ENCODE results near the gene TARS2. TPM values are rescaled to one million over a fixed set of nuclear protein-coding genes. Genes with fewer than 3 reads are reported as not detected.

Gene TARS2
- polyA plus RNA-seq, 1 experiment = 17.7 TPM

GRCh38 chr1:150484431-150484830 lies 2.8 kb upstream of the TARS2 start:
- TF ChIP-seq CTCF (IDR thresholded peaks at IDR 0.05; ENCODE audit: insufficient read depth, low read depth, low read length) = no peak
- Histone ChIP-seq H3K27me3 (ENCODE audit: control insufficient read depth, insufficient read depth, low read length) (no peaks in the 10 kb centered on the region), H3K4me3 (ENCODE audit: low read depth, low read length) (no peak overlapping the region), H3K36me3 (ENCODE audit: control insufficient read depth, insufficient read depth, low read length) (no peaks in the 10 kb centered on the region)
- ChIA-PET POLR2A (no interaction called here), CTCF (interaction anchor here (0.9 to 4.1 kb wide), 6 partner anchors 10 to 328 kb away, joined by 3 to 23 read pairs (median 4); no protein-coding TSS in a partner anchor)
- no peak for DNase-seq (ENCODE audit: low read depth)

DNA sequence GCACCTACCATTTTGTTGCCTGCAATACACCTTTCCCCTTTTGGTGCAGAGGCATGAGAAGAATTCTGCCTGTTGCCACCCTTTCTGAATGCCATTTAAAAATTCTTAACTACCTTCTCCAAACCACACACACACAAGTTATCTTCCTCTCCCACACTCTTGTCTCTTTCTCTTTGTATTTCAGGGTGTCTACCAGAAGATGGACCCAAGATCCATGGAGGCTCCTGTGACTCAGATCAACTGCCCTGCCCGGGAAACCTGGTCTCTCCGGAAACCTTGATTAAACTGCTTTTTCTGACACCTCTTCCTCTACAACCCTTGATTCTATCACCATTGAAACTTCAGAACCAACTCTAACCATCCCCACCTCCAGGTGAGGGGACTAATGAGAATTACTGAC lies 2.4 kb upstream of the TARS2 start:
- Histone ChIP-seq H3K4me3 (ENCODE audit: low read depth, low read length) (no peak overlapping the region), H3K27me3 (ENCODE audit: control insufficient read depth, insufficient read depth, low read length) (no peaks in the 10 kb centered on the region), H3K36me3 (ENCODE audit: control insufficient read depth, insufficient read depth, low read length) (no peaks in the 10 kb centered on the region)
- DNase-seq (ENCODE audit: low read depth) = no peak
- TF ChIP-seq CTCF (IDR thresholded peaks at IDR 0.05; ENCODE audit: insufficient read depth, low read depth, low read length) = peak; percentile 43; the same call in 1 of the 2 replicates
- ChIA-PET POLR2A (no interaction called here), CTCF (interaction anchor here (0.9 to 4.1 kb wide), 5 partner anchors 10 to 327 kb away, joined by 3 to 23 read pairs (median 4); no protein-coding TSS in a partner anchor)

DNA sequence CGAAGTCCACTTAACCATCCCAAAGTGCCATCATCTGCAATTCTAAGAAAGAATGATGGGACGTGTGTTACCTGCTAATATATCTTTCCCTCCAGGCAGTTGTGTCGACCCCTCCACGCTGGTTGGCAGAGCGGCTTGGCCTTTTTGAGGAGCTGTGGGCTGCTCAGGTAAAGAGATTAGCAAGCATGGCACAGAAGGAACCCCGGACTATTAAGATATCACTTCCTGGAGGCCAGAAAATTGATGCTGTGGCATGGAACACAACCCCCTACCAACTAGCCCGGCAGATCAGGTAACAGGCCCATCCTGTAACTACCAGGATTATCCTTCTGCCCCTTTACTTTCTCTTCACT lies 520 bp downstream of the TARS2 start:
- TF ChIP-seq CTCF (IDR thresholded peaks at IDR 0.05; ENCODE audit: insufficient read depth, low read depth, low read length) = no peak
- CTCF ChIA-PET = interaction anchor here (1.1 to 4.1 kb wide), 2 partner anchors 28 to 72 kb away, joined by 3 to 23 read pairs; partner anchors contain the start of gene FALEC
- POLR2A ChIA-PET = no interaction called here

GRCh38 chr1:150493175-150493574 lies 6.0 kb downstream of the TARS2 start:
- H3K4me3 ChIP-seq (ENCODE audit: low read depth, low read length) = no peak overlapping the region
- TF ChIP-seq CTCF (IDR thresholded peaks at IDR 0.05; ENCODE audit: insufficient read depth, low read depth, low read length) = no peak
- no peak for DNase-seq (ENCODE audit: low read depth)
- POLR2A ChIA-PET = no interaction called here
- CTCF ChIA-PET = interaction anchor here (0.9 to 1.2 kb wide), 3 partner anchors 40 to 68 kb away, joined by 3 read pairs; partner anchors contain the start of gene ADAMTSL4
- no peaks in the 10 kb centered on the region for H3K27me3 ChIP-seq (ENCODE audit: control insufficient read depth, insufficient read depth, low read length)
- peaks cover 9% of the 10 kb centered on the region for H3K36me3 ChIP-seq (ENCODE audit: control insufficient read depth, insufficient read depth, low read length)

More for the DNA sequence above, 520 bp downstream of the TARS2 start:
- peak overlapping the region; percentile 71 for H3K4me3 ChIP-seq (ENCODE audit: low read depth, low read length)
- H3K27me3 ChIP-seq (ENCODE audit: control insufficient read depth, insufficient read depth, low read length) = no peaks in the 10 kb centered on the region
- DNase-seq (ENCODE audit: low read depth) = no peak
- H3K36me3 ChIP-seq (ENCODE audit: control insufficient read depth, insufficient read depth, low read length) = peaks cover 5% of the 10 kb centered on the region

GRCh38 chr1:150498342-150498741 lies 11.1 kb downstream of the TARS2 start:
- Histone ChIP-seq H3K4me3 (ENCODE audit: low read depth, low read length) (no peak overlapping the region), H3K36me3 (ENCODE audit: control insufficient read depth, insufficient read depth, low read length) (peaks cover 6% of the 10 kb centered on the region), H3K27me3 (ENCODE audit: control insufficient read depth, insufficient read depth, low read length) (no peaks in the 10 kb centered on the region)
- no peak for TF ChIP-seq CTCF (IDR thresholded peaks at IDR 0.05; ENCODE audit: insufficient read depth, low read depth, low read length)
- POLR2A ChIA-PET = no interaction called here
- CTCF ChIA-PET = interaction anchor here (0.8 to 2.1 kb wide), 3 partner anchors 9 to 35 kb away, joined by 3 to 7 read pairs (median 3); no protein-coding TSS in a partner anchor
- no peak for DNase-seq (ENCODE audit: low read depth)
